Measurements from ENCODE around the gene MED29. TPM values are rescaled to one million over a fixed set of nuclear protein-coding genes. Genes with fewer than 3 reads are reported as not detected.
A peak's percentile ranks its signal among the peaks of the same experiment; 100 is the strongest.

Gene MED29
- total and polyA plus RNA-seq, 2 donors (not counting 1 experiment from before 2014, with no cell fraction given) = 33.0 to 47.5 TPM

DNA sequence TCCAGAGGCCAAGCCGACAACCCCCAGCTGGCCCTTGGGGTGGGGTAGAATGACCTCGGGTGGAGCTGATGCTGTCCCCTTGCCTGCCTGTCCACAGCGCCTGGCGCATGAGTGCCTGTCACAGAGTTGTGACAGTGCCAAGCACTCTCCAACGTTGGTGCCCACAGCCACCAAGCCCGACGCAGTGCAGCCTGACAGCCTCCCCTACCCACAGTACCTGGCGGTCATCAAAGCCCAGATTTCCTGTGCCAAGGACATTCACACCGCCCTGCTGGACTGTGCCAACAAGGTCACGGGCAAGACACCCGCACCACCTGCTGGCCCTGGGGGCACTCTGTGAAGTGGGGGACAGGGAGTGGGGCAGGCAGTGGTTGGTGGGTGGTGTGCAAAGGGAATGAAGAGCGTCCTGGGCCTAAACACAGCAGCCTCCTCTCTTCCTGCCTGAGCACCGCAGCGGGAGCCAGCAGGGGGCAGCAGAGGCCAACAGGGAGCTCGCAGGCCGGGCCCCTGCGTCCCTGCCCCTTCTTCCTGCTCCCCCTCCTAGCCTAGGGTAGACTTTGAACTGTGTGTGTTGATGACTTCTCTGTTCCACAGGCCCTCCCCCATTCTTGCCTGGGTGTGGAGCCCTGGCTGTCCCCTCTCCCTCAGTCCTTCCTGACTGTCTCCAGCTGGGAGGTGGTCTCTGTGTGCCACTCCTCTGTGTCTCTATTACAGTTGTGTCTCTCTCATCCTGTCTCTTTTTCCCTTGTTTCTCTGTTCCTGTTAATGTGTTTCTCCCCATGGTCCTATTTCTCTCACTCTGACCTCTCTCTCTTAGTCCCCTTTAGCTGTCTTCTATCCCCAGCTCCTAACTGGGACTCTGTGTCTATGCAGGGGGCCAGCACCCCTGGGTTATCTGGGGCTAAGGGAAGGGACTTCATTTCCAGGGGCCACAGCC, 6.5 kb downstream of the MED29 start:
- no peaks in the 10 kb centered on the region for H3K27me3 ChIP-seq (replicated peaks in 1 of 4; ENCODE audit: control extremely low read depth in 1 of 4, control insufficient read depth in 3 of 4, insufficient read depth in 4 of 4, low read length in 3 of 4)
- peaks cover 19% of the 10 kb centered on the region for H4K20me1 ChIP-seq (ENCODE audit: control insufficient read depth, insufficient read depth, low read length, poor library complexity, severe bottlenecking)
- H2AFZ ChIP-seq (ENCODE audit: insufficient read depth, low read depth, low read length, poor library complexity, severe bottlenecking) = no peak overlapping the region
- intact Hi-C loops (cut with micrococcal nuclease) = loop anchor here (1.0 kb wide), 3 partner anchors 14 to 275 kb away; partner anchors contain the start of gene SUPT5H
- peaks cover 49 to 57% of the 10 kb centered on the region in 2 donors for H3K4me1 ChIP-seq (ENCODE audit: control insufficient read depth in 2 of 2, insufficient read depth in 2 of 2, low read length in 2 of 2)
- Mint-ChIP-seq H3K4me3 (peak overlapping the region; percentile 70), H3K27ac (peak overlapping the region; percentile 96), H3K9me3 (ENCODE audit: insufficient read depth) (no peaks in the 10 kb centered on the region), H3K4me1 (peaks cover 65% of the 10 kb centered on the region), H3K27me3 (no peaks in the 10 kb centered on the region)
- peak overlapping the region; percentile 90 to 100 for H3K27ac ChIP-seq (ENCODE audit: low read length in 2 of 2)
- peak overlapping the region in 4 of 5 experiments; percentile 1 to 21 (median 13) for H3K4me3 ChIP-seq (ENCODE audit: control extremely low read depth in 1 of 5, extremely low read depth in 1 of 5, insufficient read depth in 1 of 5, low read depth in 2 of 5, low read length in 4 of 5)
- peak; percentile 50 for ATAC-seq (ENCODE audit: low read depth)
- H3K9me3 ChIP-seq (ENCODE audit: control extremely low read depth in 1 of 3, control insufficient read depth in 2 of 3, insufficient read depth in 1 of 3, low read length in 2 of 3) = peaks cover 0 to 17% (median 0%) of the 10 kb centered on the region in 3 donors
- 44% methylated on average over 10 of the region's 17 CpGs for WGBS (ENCODE audit: insufficient coverage)
- peak; percentile 92 for DNase-seq
- H3K36me3 ChIP-seq (replicated peaks in 1 of 2; ENCODE audit: control extremely low read depth in 1 of 2, control insufficient read depth in 1 of 2, extremely low read depth in 1 of 2, insufficient read depth in 2 of 2, low read length in 1 of 2) = peaks cover 0 to 37% of the 10 kb centered on the region in 2 experiments
- peak overlapping the region; percentile 60 for H3K4me2 ChIP-seq (replicated peaks; ENCODE audit: low read depth, low read length, poor library complexity, severe bottlenecking)
- peaks cover 69% of the 10 kb centered on the region for H3K79me2 ChIP-seq (ENCODE audit: control insufficient read depth, insufficient read depth, low read length)
- CTCF ChIA-PET = interaction anchor here (0.6 to 8.9 kb wide), 19 partner anchors 8 to 285 kb away, joined by 3 to 260 read pairs (median 6); partner anchors contain the start of genes EID2B, PLEKHG2, RPS16 and SAMD4B
- H3K9ac ChIP-seq (ENCODE audit: low read length) = peak overlapping the region; percentile 29
- TF ChIP-seq, protein P1, sequence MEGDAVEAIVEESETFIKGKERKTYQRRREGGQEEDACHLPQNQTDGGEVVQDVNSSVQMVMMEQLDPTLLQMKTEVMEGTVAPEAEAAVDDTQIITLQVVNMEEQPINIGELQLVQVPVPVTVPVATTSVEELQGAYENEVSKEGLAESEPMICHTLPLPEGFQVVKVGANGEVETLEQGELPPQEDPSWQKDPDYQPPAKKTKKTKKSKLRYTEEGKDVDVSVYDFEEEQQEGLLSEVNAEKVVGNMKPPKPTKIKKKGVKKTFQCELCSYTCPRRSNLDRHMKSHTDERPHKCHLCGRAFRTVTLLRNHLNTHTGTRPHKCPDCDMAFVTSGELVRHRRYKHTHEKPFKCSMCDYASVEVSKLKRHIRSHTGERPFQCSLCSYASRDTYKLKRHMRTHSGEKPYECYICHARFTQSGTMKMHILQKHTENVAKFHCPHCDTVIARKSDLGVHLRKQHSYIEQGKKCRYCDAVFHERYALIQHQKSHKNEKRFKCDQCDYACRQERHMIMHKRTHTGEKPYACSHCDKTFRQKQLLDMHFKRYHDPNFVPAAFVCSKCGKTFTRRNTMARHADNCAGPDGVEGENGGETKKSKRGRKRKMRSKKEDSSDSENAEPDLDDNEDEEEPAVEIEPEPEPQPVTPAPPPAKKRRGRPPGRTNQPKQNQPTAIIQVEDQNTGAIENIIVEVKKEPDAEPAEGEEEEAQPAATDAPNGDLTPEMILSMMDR (IDR thresholded peaks at IDR 0.05) = peak; percentile 94
- no peak for TF ChIP-seq EZH2 (IDR thresholded peaks at IDR 0.05; ENCODE audit: borderline replicate concordance, insufficient read depth, low read depth, low read length, poor library complexity, severe bottlenecking)
- POLR2A ChIA-PET = interaction anchor here (0.6 to 4.1 kb wide), 10 partner anchors 10 to 272 kb away, joined by 3 to 67 read pairs (median 4); partner anchors contain the start of genes PAK4, PLEKHG2, RPS16 and SAMD4B

Data from B cell (primary cell).